Naive thymus-derived CD4-positive, alpha-beta T cell (primary cell): ENCODE results near the gene DTNB. TPM values are rescaled to one million over a fixed set of nuclear protein-coding genes. Genes with fewer than 3 reads are reported as not detected.
"Not testable (repeated sequence)": the region's sequence is repeated elsewhere in the genome, so short reads cannot be mapped to it uniquely, and the experiment has no call there.

Experiments
- ATAC-seq: fragments of 150-1000 bp; cut with Tn5 transposase; 2 replicates; pipeline ENCODE4 v1.10.0; 2021; ENCODE audit warnings: mild to moderate bottlenecking, moderate library complexity
- CTCF ChIA-PET: fragments of 350-600 bp; sonication (Branson Sonifier 250); formaldehyde crosslinking; loops from one replicate; lab custom pipeline; 2021; ENCODE audit warnings: antibody characterized with exemption; lab: Charles Lee
- POLR2A ChIA-PET: fragments of 350-600 bp; sonication (Branson Sonifier 250); formaldehyde crosslinking; loops from one replicate; lab custom pipeline; 2021; ENCODE audit warnings: antibody characterized with exemption, inconsistent platforms; lab: Charles Lee
- DNase-seq, 9 donors: peaks; one replicate each; pipeline versions ENCODE4 v3.0.0 to v3.0.0-alpha.2; 2020 to 2022; ENCODE audit warnings: mixed read lengths in 1 of 9
- H3K27ac ChIP-seq: one replicate; pipeline ENCODE4 v1.7.0; 2013; ENCODE audit warnings: mild to moderate bottlenecking, low read depth, low read length, moderate library complexity
- H3K27me3 ChIP-seq, 2 donors: one replicate each; pipeline ENCODE4 v1.7.0; 2013; ENCODE audit warnings: low read length in 2 of 2, mild to moderate bottlenecking in 2 of 2, moderate library complexity in 2 of 2; ENCODE audit not compliant: control insufficient read depth in 2 of 2, insufficient read depth in 2 of 2
- H3K36me3 ChIP-seq, 3 experiments: 1 replicate in 2 of 3; 2 replicates in 1 of 3; pipeline ENCODE4 v1.7.0; 2013; ENCODE audit warnings: low read length in 3 of 3, mild to moderate bottlenecking in 3 of 3, moderate library complexity in 1 of 3; ENCODE audit not compliant: insufficient read depth in 3 of 3, control insufficient read depth in 2 of 3
- H3K4me1 ChIP-seq, 2 donors: one replicate each; pipeline ENCODE4 v1.7.0; 2013; ENCODE audit warnings: low read length in 2 of 2, mild to moderate bottlenecking in 2 of 2, moderate library complexity in 1 of 2; ENCODE audit not compliant: control insufficient read depth in 2 of 2, insufficient read depth in 2 of 2
- H3K4me3 ChIP-seq: 2 replicates; pipeline ENCODE4 v1.7.0; 2013; ENCODE audit warnings: mild to moderate bottlenecking, low read length
- H3K9me3 ChIP-seq, 3 experiments: 1 replicate in 2 of 3; 2 replicates in 1 of 3; pipeline ENCODE4 v1.7.0; 2013; ENCODE audit warnings: low read length in 3 of 3; ENCODE audit not compliant: control insufficient read depth in 2 of 3
- H3K27ac Mint-ChIP-seq, 9 donors: one replicate each; pipeline ENCODE4 v1.8.0; 2020 to 2022; ENCODE audit warnings: mixed read lengths in 9 of 9, mild to moderate bottlenecking in 8 of 9, moderate library complexity in 5 of 9, inconsistent platforms in 2 of 9
- H3K27me3 Mint-ChIP-seq, 5 donors: one replicate each; pipeline ENCODE4 v1.8.0; 2021 to 2022; ENCODE audit warnings: mixed read lengths in 5 of 5, mild to moderate bottlenecking in 1 of 5
- H3K36me3 Mint-ChIP-seq, 5 donors: one replicate each; pipeline ENCODE4 v1.8.0; 2020 to 2022; ENCODE audit warnings: mixed read lengths in 5 of 5, mild to moderate bottlenecking in 3 of 5, inconsistent platforms in 1 of 5
- H3K4me1 Mint-ChIP-seq, 7 donors: one replicate each; pipeline ENCODE4 v1.8.0; 2020 to 2022; ENCODE audit warnings: mixed read lengths in 7 of 7, mild to moderate bottlenecking in 3 of 7, inconsistent platforms in 1 of 7
- H3K4me3 Mint-ChIP-seq, 10 donors: one replicate each; pipeline ENCODE4 v1.8.0; 2020 to 2022; ENCODE audit warnings: mild to moderate bottlenecking in 10 of 10, mixed read lengths in 10 of 10, moderate library complexity in 6 of 10, inconsistent platforms in 2 of 10
- H3K9me3 Mint-ChIP-seq, 11 donors: one replicate each; pipeline ENCODE4 v1.8.0; 2020 to 2022; ENCODE audit warnings: mixed read lengths in 11 of 11, mild to moderate bottlenecking in 4 of 11, inconsistent platforms in 1 of 11, moderate library complexity in 1 of 11
- intact Hi-C, 2 donors: fragments of 100-400 bp; cut with micrococcal nuclease; formaldehyde crosslinking; loops; one replicate each; pipeline ENCODE4 v1.15.1; 2023
- polyA plus RNA-seq, 2 donors: library from polyadenylated mRNA; unstranded; fragments of 300-500 nt; fragmentation: Illumina TruSeq; gene quantifications; one replicate each; pipeline ENCODE4 v1.2.3, GENCODE V29; 2021
- total RNA-seq, 6 experiments: library from RNA in 5 of 6; stranded (reverse) in 5 of 6; gene quantifications; 1 replicate in 5 of 6; 2 replicates in 1 of 6; pipeline ENCODE4 v1.2.3 and lab custom pipeline; 2021 to 2026

Gene DTNB
- total and polyA plus RNA-seq, 7 experiments from 2014 or later = 17.0 to 56.2 (median 33.1) TPM

DNA sequence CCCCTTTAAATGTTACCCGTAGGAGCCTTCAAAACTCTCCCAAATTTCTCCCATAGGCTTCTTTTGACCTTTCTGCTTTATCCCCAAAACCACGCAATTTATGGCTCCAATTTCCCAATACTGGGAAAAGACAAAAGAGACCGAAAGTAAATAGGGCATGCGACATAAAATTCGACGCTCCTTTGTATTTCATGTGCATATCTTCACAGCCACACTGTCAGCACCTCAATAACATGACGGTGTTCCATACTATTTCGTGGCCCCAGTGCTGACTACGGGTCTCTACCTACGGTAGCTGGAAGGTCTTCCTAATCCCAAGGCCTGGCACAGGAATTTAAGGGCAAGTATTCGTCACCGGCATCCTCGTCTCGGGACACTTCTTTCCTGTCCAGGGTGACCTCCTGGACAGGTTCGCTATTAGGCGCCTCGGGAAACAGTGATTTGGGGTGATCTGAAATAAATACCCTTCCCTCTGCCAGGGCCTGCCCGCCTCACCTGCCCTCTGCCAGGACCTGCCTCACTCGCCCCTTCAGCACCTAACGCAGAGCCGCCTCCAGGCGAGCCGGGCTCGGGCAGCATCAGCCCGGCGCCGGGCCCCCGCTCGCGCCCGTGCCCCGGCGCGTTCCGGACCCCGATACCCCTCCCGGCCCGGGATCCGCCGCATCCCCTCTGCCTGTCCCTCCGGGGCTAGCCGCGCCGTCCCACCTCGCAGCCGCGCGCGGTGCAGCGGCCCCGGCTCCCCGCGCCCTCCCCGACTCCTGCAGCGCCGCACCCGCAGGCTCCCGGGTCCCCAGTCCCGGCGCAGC, 680 bp downstream of the DTNB start:
- peaks cover 0 to 25% (median 0%) of the 10 kb centered on the region in 5 donors for H3K27me3 Mint-ChIP-seq
- peak; percentile 82 for ATAC-seq

DNA sequence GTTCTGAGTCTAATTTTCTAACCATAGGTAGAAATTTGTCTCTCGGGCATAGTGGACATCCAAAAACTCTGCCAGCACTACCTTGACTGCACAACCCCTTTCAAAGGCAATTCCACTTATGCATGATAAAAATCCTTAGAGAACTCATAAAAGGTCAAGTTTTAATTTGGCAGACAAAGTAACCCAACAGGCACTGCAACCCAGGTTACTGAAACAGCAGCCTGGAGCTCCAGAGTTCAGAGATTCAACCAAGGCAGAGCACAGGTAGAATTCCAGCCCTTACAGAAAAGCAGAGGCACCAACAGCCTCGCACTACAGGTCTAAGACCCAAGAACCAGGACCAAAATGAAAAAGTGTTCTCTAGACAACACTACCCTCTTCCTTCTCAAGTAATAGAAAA, 1.8 kb downstream of the DTNB start:
- Mint-ChIP-seq H3K27me3 (peaks cover 0 to 23% (median 0%) of the 10 kb centered on the region in 5 donors), H3K9me3 (peaks cover 0 to 2% (median 0%) of the 10 kb centered on the region in 11 donors), H3K36me3 (peaks cover 0 to 3% (median 0%) of the 10 kb centered on the region in 5 donors), H3K27ac (peak overlapping the region in 6 of 9 donors; percentile 21 to 84 (median 75)), H3K4me1 (peaks cover 17 to 60% (median 37%) of the 10 kb centered on the region in 7 donors), H3K4me3 (peak overlapping the region; percentile 69 to 90 (median 88))
- POLR2A ChIA-PET = interaction anchor here (1.5 kb wide), 1 partner anchor 7 kb away, joined by 4 read pairs; no protein-coding TSS in a partner anchor
- H3K4me3 ChIP-seq = no peak overlapping the region
- no peaks in the 10 kb centered on the region for H3K27me3 ChIP-seq
- no peaks in the 10 kb centered on the region for H3K36me3 ChIP-seq
- H3K9me3 ChIP-seq = no peaks in the 10 kb centered on the region
- DNase-seq (no peak), ATAC-seq (no peak)
- CTCF ChIA-PET = interaction anchor here (0.6 kb wide), 1 partner anchor 215 kb away, joined by 3 read pairs; no protein-coding TSS in a partner anchor
- intact Hi-C loops = loop anchor here (2.0 to 10.0 kb wide), 12 partner anchors 79 to 1731 kb away; partner anchors contain the start of genes ADGRF3 (in 1 of the 2), CENPA (in 1 of the 2), CENPO (in 1 of the 2) and DNMT3A (in 1 of the 2)
- peaks cover 12 to 15% of the 10 kb centered on the region in 2 donors for H3K4me1 ChIP-seq
- no peak overlapping the region for H3K27ac ChIP-seq

More for the DNA sequence above, 680 bp downstream of the DTNB start:
- H3K4me3 Mint-ChIP-seq = peak overlapping the region; percentile 84 to 90 (median 88)
- H3K9me3 ChIP-seq = no peaks in the 10 kb centered on the region
- POLR2A ChIA-PET = interaction anchor here (1.0 to 2.9 kb wide), 4 partner anchors 8 to 512 kb away, joined by 3 to 20 read pairs (median 5); partner anchors contain the start of genes ASXL2 and RAB10
- peak; percentile 59 to 78 (median 72) for DNase-seq
- no peaks in the 10 kb centered on the region for H3K27me3 ChIP-seq
- H3K9me3 Mint-ChIP-seq = peaks cover 0 to 2% (median 0%) of the 10 kb centered on the region in 11 donors
- H3K36me3 Mint-ChIP-seq = peaks cover 0 to 3% (median 0%) of the 10 kb centered on the region in 5 donors
- no peaks in the 10 kb centered on the region for H3K36me3 ChIP-seq
- peak overlapping the region; percentile 80 for H3K27ac ChIP-seq
- CTCF ChIA-PET = no interaction called here
- H3K27ac Mint-ChIP-seq = peak overlapping the region; percentile 56 to 92 (median 81)
- peaks cover 15 to 56% (median 37%) of the 10 kb centered on the region in 7 donors for H3K4me1 Mint-ChIP-seq
- peaks cover 12 to 15% of the 10 kb centered on the region in 2 donors for H3K4me1 ChIP-seq
- intact Hi-C loops = loop anchor here (1.0 to 10.0 kb wide), 17 partner anchors 80 to 1732 kb away; partner anchors contain the start of genes ASXL2 (in 2 of the 2), ADGRF3 (in 1 of the 2), CENPA (in 1 of the 2) and CENPO (in 1 of the 2)
- peak overlapping the region; percentile 94 for H3K4me3 ChIP-seq

GRCh38 chr2:25669520-25669919, 3.9 kb downstream of the DTNB start:
- no peak overlapping the region for H3K4me3 Mint-ChIP-seq
- ATAC-seq (no peak), DNase-seq (no peak)
- Histone ChIP-seq H3K36me3 (no peaks in the 10 kb centered on the region), H3K27ac (no peak overlapping the region), H3K4me1 (peaks cover 12 to 15% of the 10 kb centered on the region in 2 donors), H3K4me3 (no peak overlapping the region), H3K9me3 (no peaks in the 10 kb centered on the region), H3K27me3 (no peaks in the 10 kb centered on the region)
- peak overlapping the region in 1 of 9 donors; percentile 67 for H3K27ac Mint-ChIP-seq
- POLR2A ChIA-PET = no interaction called here
- CTCF ChIA-PET = no interaction called here
- peaks cover 0 to under 1% (median 0%) of the 10 kb centered on the region in 11 donors for H3K9me3 Mint-ChIP-seq
- intact Hi-C loops = no loop called here
- H3K4me1 Mint-ChIP-seq = peaks cover 21 to 54% (median 36%) of the 10 kb centered on the region in 7 donors
- H3K27me3 Mint-ChIP-seq = peaks cover 0 to 8% (median 0%) of the 10 kb centered on the region in 5 donors
- peaks cover 0 to 3% (median 0%) of the 10 kb centered on the region in 5 donors for H3K36me3 Mint-ChIP-seq

DNA sequence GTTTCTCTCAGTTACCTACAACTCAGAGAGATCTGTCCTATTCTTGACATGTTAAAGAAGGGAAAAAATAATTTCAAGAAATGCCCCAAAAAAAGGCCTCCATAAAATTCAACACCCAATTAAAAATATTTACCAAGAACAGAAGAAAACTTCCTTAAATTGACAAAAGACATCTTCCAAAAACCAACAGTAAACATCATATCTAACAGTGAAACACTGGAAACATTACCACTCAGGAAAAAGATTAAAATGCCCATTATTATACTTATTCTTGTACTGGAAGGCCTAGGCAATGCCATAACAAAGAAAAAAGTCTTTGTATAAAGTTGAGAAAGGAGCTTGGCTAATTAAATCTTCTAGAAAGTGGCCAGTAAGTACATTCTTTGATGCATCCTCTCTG, 7.2 kb downstream of the DTNB start:
- Mint-ChIP-seq H3K9me3 (no peaks in the 10 kb centered on the region), H3K4me3 (no peak overlapping the region), H3K36me3 (peaks cover 0 to 4% (median 0%) of the 10 kb centered on the region in 5 donors), H3K4me1 (peaks cover 12 to 37% (median 26%) of the 10 kb centered on the region in 7 donors), H3K27ac (no peak overlapping the region), H3K27me3 (peaks cover 0 to 2% (median 0%) of the 10 kb centered on the region in 5 donors)
- no peaks in the 10 kb centered on the region for H3K9me3 ChIP-seq
- ATAC-seq (no peak), DNase-seq (no peak)
- H3K4me1 ChIP-seq = peaks cover 0 to under 1% of the 10 kb centered on the region in 2 donors
- CTCF ChIA-PET = interaction anchor here (2.9 kb wide), 1 partner anchor 60 kb away, joined by 10 read pairs; no protein-coding TSS in a partner anchor
- no peaks in the 10 kb centered on the region for H3K27me3 ChIP-seq
- intact Hi-C loops = no loop called here
- no peak overlapping the region for H3K27ac ChIP-seq
- POLR2A ChIA-PET = interaction anchor here (0.7 kb wide), 3 partner anchors 11 to 1984 kb away, joined by 3 to 7 read pairs (median 3); no protein-coding TSS in a partner anchor
- H3K4me3 ChIP-seq = no peak overlapping the region
- H3K36me3 ChIP-seq = no peaks in the 10 kb centered on the region

DNA sequence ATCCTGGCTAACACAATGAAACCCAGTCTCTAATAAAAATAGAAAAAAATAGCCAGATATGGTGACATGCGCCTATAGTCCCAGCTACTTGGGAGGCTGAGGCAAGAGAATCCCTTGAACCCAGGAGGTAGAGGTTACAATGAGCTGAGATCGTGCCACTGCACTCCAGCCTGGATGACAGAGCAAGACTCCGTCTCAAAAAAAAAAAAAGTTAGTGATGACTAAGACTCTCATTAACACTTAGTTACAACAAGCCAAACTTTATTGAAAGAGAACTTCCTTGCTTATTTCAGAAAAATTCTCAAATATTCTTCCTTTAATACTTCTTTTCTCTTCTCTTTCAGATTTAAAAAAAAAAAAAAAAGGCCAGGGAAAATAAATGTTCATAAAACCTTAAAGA, 7.9 kb downstream of the DTNB start:
- ChIA-PET POLR2A (interaction anchor here (0.7 kb wide), 3 partner anchors 12 to 1984 kb away, joined by 3 to 7 read pairs (median 3); no protein-coding TSS in a partner anchor), CTCF (interaction anchor here (0.6 to 2.9 kb wide), 2 partner anchors 19 to 59 kb away, joined by 3 to 10 read pairs; no protein-coding TSS in a partner anchor)
- H3K27ac Mint-ChIP-seq, H3K4me1 ChIP-seq, H3K9me3 ChIP-seq, H3K27me3 Mint-ChIP-seq, H3K36me3 Mint-ChIP-seq, H3K36me3 ChIP-seq, DNase-seq, H3K27ac ChIP-seq, H3K4me3 ChIP-seq, intact Hi-C loops, H3K9me3 Mint-ChIP-seq, ATAC-seq, H3K4me3 Mint-ChIP-seq, H3K27me3 ChIP-seq: not testable (repeated sequence)
- H3K4me1 Mint-ChIP-seq = peaks cover 10 to 38% (median 25%) of the 10 kb centered on the region in 7 donors

DNA sequence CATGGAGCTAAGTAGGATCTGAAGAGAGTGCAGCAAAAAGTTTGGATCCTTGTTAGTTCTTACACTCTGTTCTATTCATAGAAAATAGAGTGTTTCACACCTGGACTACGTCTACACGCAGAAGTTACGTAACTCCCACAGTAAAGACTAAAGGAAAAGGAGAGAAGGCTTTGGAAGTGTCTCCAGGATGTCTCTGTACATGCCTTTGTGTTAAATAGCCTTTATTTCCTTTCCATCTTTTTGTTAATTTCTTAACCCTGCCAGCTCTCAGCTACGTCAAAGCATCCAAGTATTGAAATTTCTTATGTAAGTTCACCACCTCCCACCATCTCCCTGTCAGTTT, 8.4 kb downstream of the DTNB start:
- H3K4me1 Mint-ChIP-seq = peaks cover 14 to 39% (median 22%) of the 10 kb centered on the region in 7 donors
- Histone ChIP-seq H3K27me3 (no peaks in the 10 kb centered on the region), H3K4me3 (no peak overlapping the region), H3K36me3 (no peaks in the 10 kb centered on the region), H3K9me3 (no peaks in the 10 kb centered on the region), H3K27ac (no peak overlapping the region), H3K4me1 (no peaks in the 10 kb centered on the region)
- peak overlapping the region in 2 of 10 donors; percentile 43 to 51 for H3K4me3 Mint-ChIP-seq
- H3K27ac Mint-ChIP-seq = peak overlapping the region in 1 of 9 donors; percentile 49
- DNase-seq (no peak), ATAC-seq (no peak)
- intact Hi-C loops = loop anchor here (1.0 to 5.0 kb wide), 2 partner anchors 58 kb away; no protein-coding TSS in a partner anchor
- peaks cover 0 to 4% (median 4%) of the 10 kb centered on the region in 5 donors for H3K36me3 Mint-ChIP-seq
- ChIA-PET CTCF (interaction anchor here (0.6 to 2.9 kb wide), 2 partner anchors 19 to 58 kb away, joined by 3 to 10 read pairs; no protein-coding TSS in a partner anchor), POLR2A (interaction anchor here (0.9 kb wide), 1 partner anchor 8 kb away, joined by 4 read pairs; no protein-coding TSS in a partner anchor)
- H3K27me3 Mint-ChIP-seq = peaks cover 0 to 3% (median 0%) of the 10 kb centered on the region in 5 donors
- H3K9me3 Mint-ChIP-seq = no peaks in the 10 kb centered on the region
